GM08714 (cell line): ENCODE results near the gene PRH1.

Experiments used
- H3K4me3 ChIP-seq: fragments of 200-500 bp; sonication (Bioruptor generic); 2 replicates; pipeline ENCODE4 v1.5.1; 2014; ENCODE audit warnings: mild to moderate bottlenecking, low read length, inconsistent platforms
- ZNF274 ChIP-seq: IDR thresholded peaks from 2 replicates; pipeline ENCODE4 v1.6.1; 2012; ENCODE audit warnings: mild to moderate bottlenecking, low read depth, low read length

PRH1 gene

GRCh38 chr12:10863512-10864218 is 20.4 kb downstream of the PRH1 start:
- TF ChIP-seq ZNF274, result no peak

GRCh38 chr12:10861366-10861765 is 22.7 kb downstream of the PRH1 start:
- TF ChIP-seq ZNF274, result no peak
- H3K4me3 ChIP-seq, result no peak overlapping the region

More at GRCh38 chr12:10863512-10864218, 20.4 kb downstream of the PRH1 start:
- no peak overlapping the region for H3K4me3 ChIP-seq

- no peak for TF ChIP-seq ZNF274
- H3K4me3 ChIP-seq, result no peak overlapping the region
These were observed 28.2 kb downstream of the PRH1 start for GRCh38 chr12:10855807-10856206.

GRCh38 chr12:10853776-10854175 is 30.3 kb downstream of the PRH1 start:
- TF ChIP-seq ZNF274, result no peak
- H3K4me3 ChIP-seq, result no peak overlapping the region

GRCh38 chr12:10851243-10851858 is 32.7 kb downstream of the PRH1 start:
- no peak for TF ChIP-seq ZNF274
- H3K4me3 ChIP-seq, result no peak overlapping the region

GRCh38 chr12:10849425-10849878 is 34.6 kb downstream of the PRH1 start, which contains the start of gene PRR4:
Gene PRR4 (minus strand): TSS chr12:10849475. CDS start chr12:10849437, 38 bp downstream.
- H3K4me3 ChIP-seq, result no peak within 1 kb of the TSS
- no peak for TF ChIP-seq ZNF274

- TF ChIP-seq ZNF274, result no peak
These were observed 36.3 kb downstream of the PRH1 start for GRCh38 chr12:10847744-10848143.

GRCh38 chr12:10842862-10843261 is 41.2 kb downstream of the PRH1 start:
- no peak overlapping the region for H3K4me3 ChIP-seq
- no peak for TF ChIP-seq ZNF274

More at GRCh38 chr12:10847744-10848143, 36.3 kb downstream of the PRH1 start:
- H3K4me3 ChIP-seq, result no peak overlapping the region

GRCh38 chr12:10838461-10838860 is 45.6 kb downstream of the PRH1 start:
- no peak for TF ChIP-seq ZNF274
- H3K4me3 ChIP-seq, result no peak overlapping the region
